Amniotic stem cell (primary cell): ENCODE data around the gene CLIC6.
A peak's percentile ranks its signal among the peaks of the same experiment; 100 is the strongest.
"Not testable (repeated sequence)": the region's sequence is repeated elsewhere in the genome, so short reads cannot be mapped to it uniquely, and the experiment has no call there.

Experiments
- DNase-seq: peaks from one replicate; lab custom pipeline; 2025; lab: John Stamatoyannopoulos, UW

CLIC6 gene

GRCh38 chr21:34693192-34693810 lies 24.5 kb downstream of the CLIC6 start:
- peak; percentile 40 for DNase-seq

GRCh38 chr21:34695434-34695833 lies 26.6 kb downstream of the CLIC6 start:
- no peak for DNase-seq

GRCh38 chr21:34696121-34696520 lies 27.3 kb downstream of the CLIC6 start:
- no peak for DNase-seq

- no peak for DNase-seq
Measured at GRCh38 chr21:34697826-34698225, 29.0 kb downstream of the CLIC6 start.

- DNase-seq = no peak
Measured at GRCh38 chr21:34698270-34699015, 29.6 kb downstream of the CLIC6 start.

- DNase-seq = no peak
Measured at GRCh38 chr21:34700605-34701004, 31.8 kb downstream of the CLIC6 start.

GRCh38 chr21:34701726-34702125 lies 32.9 kb downstream of the CLIC6 start:
- DNase-seq = no peak

- DNase-seq = no peak
Measured at GRCh38 chr21:34702341-34703170, 33.8 kb downstream of the CLIC6 start.

GRCh38 chr21:34703571-34703970 lies 34.8 kb downstream of the CLIC6 start:
- no peak for DNase-seq

- DNase-seq = no peak
Measured at GRCh38 chr21:34704119-34704518, 35.3 kb downstream of the CLIC6 start.

GRCh38 chr21:34705011-34705410 lies 36.2 kb downstream of the CLIC6 start:
- no peak for DNase-seq

- no peak for DNase-seq
Measured at GRCh38 chr21:34706337-34706736, 37.5 kb downstream of the CLIC6 start.

- no peak for DNase-seq
Measured at GRCh38 chr21:34707876-34708325, 39.1 kb downstream of the CLIC6 start.

- DNase-seq = no peak
Measured at GRCh38 chr21:34713621-34714020, 44.8 kb downstream of the CLIC6 start.

- no peak for DNase-seq
Measured at GRCh38 chr21:34715518-34715917, 46.7 kb downstream of the CLIC6 start.

- no peak for DNase-seq
Measured at GRCh38 chr21:34715985-34716596, 47.3 kb downstream of the CLIC6 start.

- DNase-seq = not testable (repeated sequence)
Measured at GRCh38 chr21:34718529-34718928, 49.7 kb downstream of the CLIC6 start.

GRCh38 chr21:34722684-34723300 lies 54.0 kb downstream of the CLIC6 start:
- DNase-seq = no peak

- no peak for DNase-seq
Measured at GRCh38 chr21:34724131-34724856, 55.5 kb downstream of the CLIC6 start.

- DNase-seq = no peak
Measured at GRCh38 chr21:34724857-34725195, 56.0 kb downstream of the CLIC6 start.

GRCh38 chr21:34726627-34727337 lies 58.0 kb downstream of the CLIC6 start:
- peak; percentile 16 for DNase-seq
